NCI-H345 treated with DMSO at 0.1 percent for 48 hours (cell line): Measurements from ENCODE around the gene C3orf33.
"Not testable (repeated sequence)": the region's sequence is repeated elsewhere in the genome, so short reads cannot be mapped to it uniquely, and the experiment has no call there.

Experiments used
- DNase-seq: peaks from one replicate; lab custom pipeline; 2025; ENCODE audit not compliant: unreplicated experiment; lab: John Stamatoyannopoulos, UW

The C3orf33 gene, protein sequence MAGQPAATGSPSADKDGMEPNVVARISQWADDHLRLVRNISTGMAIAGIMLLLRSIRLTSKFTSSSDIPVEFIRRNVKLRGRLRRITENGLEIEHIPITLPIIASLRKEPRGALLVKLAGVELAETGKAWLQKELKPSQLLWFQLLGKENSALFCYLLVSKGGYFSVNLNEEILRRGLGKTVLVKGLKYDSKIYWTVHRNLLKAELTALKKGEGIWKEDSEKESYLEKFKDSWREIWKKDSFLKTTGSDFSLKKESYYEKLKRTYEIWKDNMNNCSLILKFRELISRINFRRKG

GRCh38 chr3:155805802-155806618, at the start of gene C3orf33:
TSS of gene C3orf33 (minus strand) at chr3:155806278. CDS start at chr3:155806252, 26 bp downstream.
- DNase-seq = peak; percentile 25

DNA sequence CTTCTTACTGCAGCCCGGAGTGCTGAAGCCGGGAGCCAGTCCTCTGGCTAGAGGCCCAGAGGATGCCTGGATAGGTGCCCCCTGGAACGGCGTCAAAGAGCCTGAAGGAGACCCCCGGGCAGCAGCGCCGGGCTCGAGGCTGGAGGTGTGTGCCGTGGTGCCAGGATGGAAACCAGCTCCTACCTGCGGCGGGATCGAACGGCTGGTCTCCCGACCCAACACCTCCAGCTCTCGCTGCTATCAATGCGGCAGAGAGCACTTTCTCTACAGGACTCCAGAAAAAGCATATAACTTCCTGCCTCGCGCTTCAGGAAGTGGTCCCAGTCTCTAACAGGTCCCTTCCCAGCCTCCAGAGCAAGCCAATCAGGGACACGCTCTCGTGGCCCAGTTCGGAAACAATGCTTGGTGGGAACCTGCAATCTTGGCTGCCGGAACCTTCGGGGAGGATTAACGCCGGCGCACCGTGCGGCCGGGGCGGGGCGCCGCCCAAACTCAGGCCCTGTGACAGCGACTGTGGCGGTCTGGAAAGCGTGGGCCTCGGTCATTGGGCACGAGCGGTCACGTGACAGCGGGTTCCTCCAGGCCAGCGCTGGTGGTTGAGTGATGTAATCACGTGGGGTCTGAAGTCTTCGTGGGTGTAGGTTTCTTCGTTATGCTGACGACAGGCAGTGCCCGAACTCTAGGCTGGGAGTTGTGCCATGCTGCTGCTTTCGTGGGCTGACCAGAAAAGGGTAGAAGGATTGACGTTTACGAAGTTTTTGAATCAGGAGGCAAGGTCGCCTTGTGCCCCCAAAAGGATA, 48.3 kb upstream of the C3orf33 start, which contains the start of gene SLC33A1:
Gene SLC33A1, minus strand, starts transcription at position 287 of the 800 bp plus-strand sequence. CDS start 430 bp downstream, outside the sequence.
- DNase-seq = peak; percentile 89

- DNase-seq = no peak
Measured at GRCh38 chr3:155853214-155854140, 47.4 kb upstream of the C3orf33 start.

DNA sequence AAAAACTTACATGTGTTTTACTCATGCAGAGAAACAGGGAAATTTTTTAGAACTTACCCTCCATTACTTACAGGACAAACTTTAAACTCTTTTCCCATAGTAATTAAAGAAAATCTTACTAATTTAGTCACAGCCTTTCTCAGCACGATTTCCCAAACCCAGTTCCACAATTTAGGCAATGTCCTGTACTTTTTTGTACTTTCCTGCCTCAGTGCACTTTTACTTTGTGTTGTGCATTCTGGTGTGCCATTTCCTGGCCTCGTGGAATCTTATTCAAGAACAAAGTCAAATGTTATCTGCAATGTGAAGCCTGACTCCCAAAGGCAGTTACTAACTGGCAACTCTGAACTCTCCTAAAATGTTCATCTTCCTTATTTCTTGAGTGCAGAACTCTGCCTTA, 46.3 kb upstream of the C3orf33 start:
- DNase-seq = no peak

DNA sequence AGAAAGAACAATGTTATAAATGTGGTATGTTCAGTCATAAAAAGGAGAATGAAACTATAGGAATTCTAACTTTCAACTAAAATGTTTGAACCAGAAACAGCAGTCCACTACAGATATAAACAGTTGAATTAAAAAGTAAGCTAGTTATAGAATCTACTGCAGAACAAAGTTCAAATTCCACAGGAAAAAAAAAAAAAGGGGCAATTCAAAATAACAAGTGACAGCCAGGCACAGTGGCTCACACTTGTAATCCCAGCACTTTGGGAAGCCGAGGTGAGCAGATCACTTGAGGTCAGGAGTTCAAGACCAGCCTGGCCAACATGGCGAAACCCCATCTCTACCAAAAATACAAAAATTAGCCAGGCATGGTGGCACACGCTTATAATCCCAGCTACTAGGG, 43.3 kb upstream of the C3orf33 start:
- not testable (repeated sequence) for DNase-seq

DNA sequence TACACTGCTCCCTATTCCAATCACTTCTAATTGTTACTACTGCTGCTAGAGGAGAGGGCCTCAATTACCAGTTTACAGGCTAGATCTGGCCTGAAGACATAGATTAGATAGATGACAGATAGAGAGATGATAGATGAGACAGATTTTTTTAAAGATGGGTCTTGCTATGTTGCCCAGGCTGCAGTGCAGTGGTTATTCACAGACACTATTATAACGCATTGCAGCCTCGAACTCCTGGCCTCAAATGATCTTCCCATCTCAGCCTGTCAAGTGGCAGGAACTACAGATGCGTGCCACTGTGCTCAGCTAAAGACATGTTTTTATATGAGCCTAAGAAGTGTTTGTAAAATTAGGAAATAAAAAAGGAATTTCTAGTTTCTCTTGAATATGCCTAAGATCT, 41.9 kb upstream of the C3orf33 start:
- DNase-seq = no peak

DNA sequence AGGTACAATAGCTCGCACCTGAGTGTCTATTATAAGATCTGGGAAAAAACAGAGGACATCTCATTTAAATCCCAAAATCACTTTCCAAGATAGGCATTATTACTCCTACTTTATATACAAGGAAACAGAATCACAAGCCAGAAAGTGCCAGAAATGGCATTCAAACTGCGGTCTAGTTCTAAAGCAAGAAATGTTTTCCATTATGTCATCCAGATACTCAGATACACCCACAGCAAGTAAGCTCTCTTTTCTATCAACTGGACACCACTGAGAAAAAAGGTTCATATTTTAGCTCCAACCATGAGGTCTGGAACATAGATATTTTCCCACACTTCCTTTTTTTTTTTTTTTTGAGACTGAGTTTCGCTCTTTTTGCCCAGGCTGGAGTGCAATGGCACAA, 40.0 kb upstream of the C3orf33 start:
- no peak for DNase-seq

GRCh38 chr3:155843569-155843968, 37.5 kb upstream of the C3orf33 start:
- no peak for DNase-seq

GRCh38 chr3:155835341-155836071, 29.4 kb upstream of the C3orf33 start:
- DNase-seq = no peak

DNA sequence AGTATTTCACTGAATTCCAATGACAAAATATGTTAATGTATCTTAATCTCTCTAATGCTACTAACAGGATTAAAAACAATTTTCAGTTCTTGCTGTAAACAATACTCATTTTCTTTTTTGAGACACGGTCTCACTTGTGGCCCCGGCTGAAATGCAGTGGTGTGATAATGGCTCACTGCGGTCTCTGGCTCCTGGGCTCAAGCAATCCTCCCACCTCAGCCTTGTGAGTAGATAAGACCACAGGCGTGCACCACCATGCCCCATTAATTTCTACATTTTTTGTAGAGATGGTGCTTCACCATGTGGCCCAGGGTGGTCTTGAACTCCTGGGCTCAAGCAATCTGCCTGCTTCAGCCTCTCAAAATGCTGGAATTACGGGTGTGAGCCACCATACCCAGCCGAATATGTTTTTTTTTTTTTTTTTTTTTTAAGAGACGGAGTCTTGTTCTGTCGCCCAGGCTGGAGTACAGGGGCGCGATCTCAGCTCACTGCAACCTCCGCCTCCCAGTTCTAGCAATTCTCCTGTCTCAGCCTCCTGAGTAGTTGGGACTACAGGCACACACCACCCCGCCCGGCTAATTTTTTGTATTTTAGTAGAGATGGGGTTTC, 22.5 kb upstream of the C3orf33 start:
- DNase-seq = not testable (repeated sequence)

- DNase-seq = no peak
Measured at GRCh38 chr3:155815030-155815545, 9.0 kb upstream of the C3orf33 start.

- DNase-seq = not testable (repeated sequence)
Measured at GRCh38 chr3:155813224-155813623, 7.1 kb upstream of the C3orf33 start.

DNA sequence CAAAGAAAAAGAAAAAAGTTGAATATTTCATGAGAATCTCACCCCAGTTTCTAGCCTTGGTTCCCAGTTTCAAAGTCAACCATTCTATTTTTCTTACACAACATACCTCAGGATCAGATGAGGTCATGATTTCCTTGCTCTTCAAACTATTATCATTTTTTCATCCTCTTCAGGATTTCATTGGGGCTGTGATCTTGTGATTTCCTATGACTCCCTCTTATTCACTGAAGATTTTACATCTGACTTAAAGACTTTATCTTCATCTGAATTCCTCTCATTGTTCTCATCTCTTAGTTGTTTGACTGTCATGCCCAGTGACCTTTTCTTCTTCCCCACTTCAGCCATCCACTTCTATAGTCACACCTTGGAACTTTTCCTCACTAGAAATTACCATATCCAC, 3.1 kb upstream of the C3orf33 start:
- DNase-seq = no peak

DNA sequence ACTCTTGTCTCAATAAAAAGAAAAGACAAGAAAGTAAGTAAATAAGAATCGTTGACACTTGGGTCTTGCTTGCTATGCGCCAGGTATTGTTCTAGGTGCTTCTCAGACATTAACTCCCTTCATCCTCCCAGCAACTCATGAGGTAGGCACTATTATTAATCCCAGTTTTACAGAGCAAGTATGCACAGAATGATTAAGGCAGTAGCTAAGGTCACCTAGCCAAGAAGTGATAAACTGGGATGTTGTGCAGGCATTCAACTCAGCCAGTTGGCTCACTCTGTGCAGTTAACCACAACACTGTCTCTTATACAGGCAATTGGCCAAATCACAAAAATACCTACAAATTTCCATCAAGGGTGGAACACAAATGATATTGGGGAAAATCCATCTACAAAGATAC, 1.7 kb upstream of the C3orf33 start:
- no peak for DNase-seq

DNA sequence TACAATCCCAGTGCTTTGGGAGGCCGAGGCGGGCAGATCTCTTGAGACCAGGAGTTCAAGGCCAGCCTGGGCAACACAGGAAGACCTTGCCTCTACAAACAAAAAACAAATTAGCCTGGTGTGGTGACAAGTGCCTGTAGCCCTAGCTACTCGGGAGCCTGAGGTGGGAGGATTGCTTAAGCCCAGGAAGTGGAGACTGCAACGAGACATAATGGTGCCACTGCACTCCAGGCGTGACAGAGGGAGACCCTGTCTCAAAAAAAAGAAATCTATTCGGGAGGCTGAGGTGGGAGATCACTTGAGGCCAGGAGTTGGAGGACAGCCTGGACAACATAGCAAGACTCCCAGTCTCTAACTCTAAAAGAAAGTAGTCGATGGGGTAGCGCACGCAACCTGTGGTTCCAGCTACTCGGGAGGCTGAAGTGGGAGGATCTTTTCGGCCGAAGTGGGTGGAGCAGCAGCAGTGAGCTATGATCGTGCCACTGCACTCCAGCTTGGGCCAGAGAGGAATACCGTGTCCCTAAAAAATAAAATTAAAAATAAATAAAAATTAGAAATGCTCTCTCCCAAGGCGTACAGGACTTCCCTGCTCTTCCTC, 775 bp downstream of the C3orf33 start:
- DNase-seq = no peak

GRCh38 chr3:155804323-155804722, 1.8 kb downstream of the C3orf33 start:
- no peak for DNase-seq

DNA sequence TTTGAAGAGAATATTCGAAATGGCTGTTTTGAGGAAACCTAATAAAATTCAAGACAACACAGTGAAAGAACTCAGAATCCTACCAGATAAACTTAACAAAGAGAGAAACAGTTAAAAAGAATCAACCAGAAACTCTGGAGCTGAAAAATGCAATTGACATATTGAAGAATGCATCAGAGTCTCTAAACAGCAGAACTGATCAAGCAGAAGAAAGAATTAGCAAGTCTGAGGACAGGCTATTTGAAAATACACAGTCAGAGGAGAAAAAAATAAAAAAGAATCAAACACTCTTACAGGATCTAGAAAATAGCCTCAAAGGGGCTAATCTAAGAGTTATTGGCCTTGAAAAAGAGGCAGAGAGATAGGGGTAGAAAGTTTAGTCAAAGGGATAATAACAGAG, 13.5 kb downstream of the C3orf33 start:
- no peak for DNase-seq

DNA sequence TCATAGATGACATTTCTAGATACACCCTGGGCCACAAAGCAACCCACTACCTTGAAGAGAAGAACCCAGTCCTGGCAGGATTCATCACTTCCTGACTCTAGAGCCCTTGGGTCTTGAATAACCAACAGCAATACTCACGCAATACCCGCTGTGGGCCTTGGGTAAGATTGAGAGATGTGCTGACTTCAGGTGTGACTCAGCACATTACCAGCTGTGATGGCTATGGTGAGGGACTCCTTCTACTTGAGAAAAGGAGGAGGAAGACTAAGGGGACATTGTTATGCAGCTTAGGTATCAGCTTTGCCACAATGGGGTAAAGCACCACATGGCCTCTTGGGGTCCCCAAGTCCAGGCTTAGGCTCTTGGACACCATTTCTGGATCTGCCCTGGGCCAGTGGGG, 14.9 kb downstream of the C3orf33 start:
- no peak for DNase-seq
